IMR-90 (cell line): Measurements from ENCODE around the gene NARS2. TPM values are rescaled to one million over a fixed set of nuclear protein-coding genes. Genes with fewer than 3 reads are reported as not detected.

Experiments
- ATAC-seq: fragments of 200-7000 bp; cut with Tn5 transposase; 2 replicates; pipeline ENCODE4 v1.9.1; 2020; ENCODE audit warnings: low read depth, mild to moderate bottlenecking, moderate library complexity
- BruUV-seq: library from RNA; stranded (reverse); fragments of 400-500 nt; replicated peaks from 2 replicates; lab custom pipeline; 2021; lab: Mats Ljungman, UMichigan
- CTCF ChIA-PET: fragments of 300-600 bp; formaldehyde crosslinking; extraction: SDS; loops from one replicate; lab custom pipeline; 2021; ENCODE audit warnings: antibody characterized with exemption; lab: Yijun Ruan, JAX
- POLR2A ChIA-PET: fragments of 300-600 bp; sonication (Branson Sonifier 250); formaldehyde crosslinking; loops from one replicate; lab custom pipeline; 2022; ENCODE audit warnings: antibody characterized with exemption; ENCODE audit not compliant: unreplicated experiment; lab: Charles Lee
- DNase-seq: peaks from one replicate; pipeline ENCODE4 v3.0.0; 2013
- H2AFZ ChIP-seq: replicated peaks from 2 replicates; pipeline ENCODE3; 2013; ENCODE audit warnings: low read length, mild to moderate bottlenecking; ENCODE audit not compliant: poor library complexity
- H2AK5ac ChIP-seq: 2 replicates; pipeline ENCODE4 v1.6.1; 2013; ENCODE audit warnings: low read depth, low read length, inconsistent platforms
- H2AK9ac ChIP-seq: replicated peaks from 2 replicates; pipeline ENCODE3; 2013; ENCODE audit warnings: mild to moderate bottlenecking, low read depth, low read length, moderate library complexity; ENCODE audit not compliant: poor library complexity
- H2BK120ac ChIP-seq: 2 replicates; pipeline ENCODE4 v1.6.1; 2013; ENCODE audit warnings: low read depth, low read length, inconsistent platforms
- H2BK15ac ChIP-seq: 3 replicates; pipeline ENCODE4 v1.6.1; 2013; ENCODE audit warnings: low read depth, low read length, inconsistent platforms
- H2BK20ac ChIP-seq: 2 replicates; pipeline ENCODE4 v1.6.1; 2013; ENCODE audit warnings: low read depth, mild to moderate bottlenecking, inconsistent platforms, low read length, moderate library complexity
- H2BK5ac ChIP-seq: 2 replicates; pipeline ENCODE4 v1.6.1; 2013; ENCODE audit warnings: mild to moderate bottlenecking, low read depth, low read length, inconsistent platforms; ENCODE audit not compliant: poor library complexity, severe bottlenecking
- H3K14ac ChIP-seq: replicated peaks from 2 replicates; pipeline ENCODE4 v1.6.1; 2013; ENCODE audit warnings: low read depth, low read length, inconsistent platforms
- H3K18ac ChIP-seq: 2 replicates; pipeline ENCODE4 v1.6.1; 2013; ENCODE audit warnings: low read depth, low read length, control low read depth
- H3K23ac ChIP-seq: 2 replicates; pipeline ENCODE4 v1.6.1; 2013; ENCODE audit warnings: low read depth, low read length, inconsistent platforms
- H3K27ac ChIP-seq: 2 replicates; pipeline ENCODE4 v1.5.1; 2013; ENCODE audit warnings: mild to moderate bottlenecking, control low read depth, low read length; ENCODE audit not compliant: insufficient read depth
- H3K27me3 ChIP-seq: 2 replicates; pipeline ENCODE4 v1.6.1; 2013; ENCODE audit warnings: low read length; ENCODE audit not compliant: control insufficient read depth, insufficient read depth
- H3K36me3 ChIP-seq: 2 replicates; pipeline ENCODE4 v1.6.1; 2013; ENCODE audit warnings: low read length, mixed read lengths; ENCODE audit not compliant: control insufficient read depth, insufficient read depth
- H3K4ac ChIP-seq: 2 replicates; pipeline ENCODE4 v1.6.1; 2013; ENCODE audit warnings: low read depth, low read length, inconsistent platforms
- H3K4me1 ChIP-seq: 2 replicates; pipeline ENCODE4 v1.6.1; 2013; ENCODE audit warnings: low read length, mixed read lengths; ENCODE audit not compliant: control insufficient read depth, insufficient read depth
- H3K4me2 ChIP-seq: 2 replicates; pipeline ENCODE4 v1.6.1; 2013; ENCODE audit warnings: low read depth, mild to moderate bottlenecking, control low read depth, low read length, moderate library complexity
- H3K4me3 ChIP-seq: 2 replicates; pipeline ENCODE4 v1.5.1; 2013; ENCODE audit warnings: low read depth, mild to moderate bottlenecking, control low read depth, low read length, moderate library complexity; ENCODE audit not compliant: insufficient read depth
- H3K56ac ChIP-seq: 2 replicates; pipeline ENCODE4 v1.6.1; 2013; ENCODE audit warnings: low read length, inconsistent platforms; ENCODE audit not compliant: insufficient read depth; ENCODE audit errors: extremely low read depth
- H3K79me1 ChIP-seq, 2 experiments: 2 replicates each; pipeline ENCODE4 v1.6.1; 2013; ENCODE audit warnings: low read length in 2 of 2, inconsistent platforms in 1 of 2, low read depth in 1 of 2
- H3K9ac ChIP-seq: 2 replicates; pipeline ENCODE4 v1.6.1; 2013; ENCODE audit warnings: low read depth, low read length, control low read depth
- H3K9me1 ChIP-seq: 2 replicates; pipeline ENCODE4 v1.6.1; 2013; ENCODE audit warnings: low read length, inconsistent platforms; ENCODE audit not compliant: insufficient read depth
- H3K9me3 ChIP-seq: 2 replicates; pipeline ENCODE4 v1.6.1; 2013; ENCODE audit warnings: low read length; ENCODE audit not compliant: control insufficient read depth, insufficient read depth
- H4K20me1 ChIP-seq: 2 replicates; pipeline ENCODE4 v1.6.1; 2013; ENCODE audit warnings: low read length, inconsistent platforms; ENCODE audit not compliant: insufficient read depth
- H4K5ac ChIP-seq: 2 replicates; pipeline ENCODE4 v1.6.1; 2013; ENCODE audit warnings: mild to moderate bottlenecking, low read depth, low read length, control low read depth
- H4K8ac ChIP-seq, 2 experiments: 2 replicates each; pipeline ENCODE4 v1.6.1; 2013; ENCODE audit warnings: low read depth in 2 of 2, low read length in 2 of 2, control low read depth in 1 of 2, inconsistent platforms in 1 of 2
- H4K91ac ChIP-seq: 2 replicates; pipeline ENCODE4 v1.6.1; 2013; ENCODE audit warnings: low read depth, low read length, inconsistent platforms; ENCODE audit not compliant: insufficient read depth
- CHD1 ChIP-seq: IDR thresholded peaks from 2 replicates; pipeline ENCODE4 v1.6.1; 2012; ENCODE audit warnings: low read depth, low read length, improper control_type of control experiment
- RCOR1 ChIP-seq: IDR thresholded peaks from 2 replicates; pipeline ENCODE4 v1.6.1; 2012; ENCODE audit warnings: mild to moderate bottlenecking, low read length, improper control_type of control experiment; ENCODE audit not compliant: insufficient replicate concordance
- WGBS, 2 experiments: methylation state at CpG; one replicate each; pipeline versions ENCODE4 v1.1.5 to v1.1.7; 2013; ENCODE audit warnings: missing lambda C conversion rate in 2 of 2; ENCODE audit not compliant: insufficient read length in 1 of 2; ENCODE audit errors: extremely low coverage in 2 of 2; 5-methylcytosine and 5-hydroxymethylcytosine counted together
- dilution Hi-C: fragments of 300-500 bp; cut with HindIII; formaldehyde crosslinking; loops from one replicate; pipeline ENCODE4 v1.14.3; 2018; ENCODE audit warnings: low sequenced_read_pairs; ENCODE audit not compliant: unreplicated experiment
- in situ Hi-C: fragments of 300-500 bp; cut with MboI; formaldehyde crosslinking; loops from 3 replicates; pipeline ENCODE4 v1.14.3; 2019; ENCODE audit warnings: low sequenced_read_pairs, inconsistent platforms, mixed read lengths
- intact Hi-C: fragments of 100-400 bp; cut with micrococcal nuclease; formaldehyde crosslinking; loops from 2 replicates; pipeline ENCODE4 v1.10.0; 2022
- polyA plus RNA-seq, 3 experiments: library from polyadenylated mRNA; depleted of rRNA; stranded (reverse); fragments of >200 nt; gene quantifications; 2 replicates each; pipeline ENCODE4 v1.2.3, GENCODE V29; 2012; ENCODE audit warnings: low replicate concordance in 1 of 3
- total RNA-seq: library from RNA; depleted of rRNA; stranded (reverse); fragments of >200 nt; gene quantifications from 2 replicates; pipeline ENCODE4 v1.2.3, GENCODE V29; 2012
- TF ChIP-seq, protein P1 (sequence below): fragments of 150-350 bp; IDR thresholded peaks from 2 replicates; pipeline ENCODE4 v1.6.1; 2016; ENCODE audit warnings: low read depth, mild to moderate bottlenecking, low read length, moderate library complexity, borderline replicate concordance

Gene NARS2
- total and polyA plus RNA-seq, 2 of the 4 experiments (the other 2 are of a cell fraction): 8.0 to 15.8 TPM

DNA sequence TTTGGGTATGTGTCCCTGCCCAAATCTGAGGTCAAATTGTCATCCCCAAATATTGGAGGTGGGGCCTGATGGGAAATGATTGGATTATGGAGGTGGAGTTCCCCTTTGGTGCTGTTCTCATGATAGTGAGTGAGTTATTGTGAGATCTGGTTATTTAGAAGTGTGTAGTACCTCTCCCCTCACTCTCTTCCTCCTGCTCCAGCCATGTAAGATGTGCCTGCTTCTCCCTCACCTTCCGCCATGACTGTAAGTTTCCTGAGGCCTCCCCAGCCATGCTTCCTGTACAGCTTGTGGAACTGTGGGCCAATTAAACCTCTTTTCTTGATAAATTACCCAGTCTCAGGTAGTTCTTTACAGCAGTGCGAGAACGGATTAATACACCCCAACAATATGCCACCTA, 166.0 kb downstream of the NARS2 start:
- H2BK120ac ChIP-seq: no peak overlapping the region
- no peak overlapping the region for H3K4me3 ChIP-seq
- no peak overlapping the region for H2BK15ac ChIP-seq
- H3K27me3 ChIP-seq: no peaks in the 10 kb centered on the region
- no peak overlapping the region for H4K8ac ChIP-seq
- H3K27ac ChIP-seq: no peak overlapping the region
- POLR2A ChIA-PET: no interaction called here
- no peak overlapping the region for H3K9ac ChIP-seq
- no peak overlapping the region for H4K91ac ChIP-seq
- H3K9me1 ChIP-seq: 0 out of 2 replicates have a peak, but pooled peaks cover 5% of the 10 kb centered on the region
- H3K36me3 ChIP-seq: peaks cover 2% of the 10 kb centered on the region; the same call in 1 of the 2 replicates
- no peak overlapping the region for H2BK20ac ChIP-seq
- H2AFZ ChIP-seq: no peak overlapping the region
- TF ChIP-seq, protein P1, sequence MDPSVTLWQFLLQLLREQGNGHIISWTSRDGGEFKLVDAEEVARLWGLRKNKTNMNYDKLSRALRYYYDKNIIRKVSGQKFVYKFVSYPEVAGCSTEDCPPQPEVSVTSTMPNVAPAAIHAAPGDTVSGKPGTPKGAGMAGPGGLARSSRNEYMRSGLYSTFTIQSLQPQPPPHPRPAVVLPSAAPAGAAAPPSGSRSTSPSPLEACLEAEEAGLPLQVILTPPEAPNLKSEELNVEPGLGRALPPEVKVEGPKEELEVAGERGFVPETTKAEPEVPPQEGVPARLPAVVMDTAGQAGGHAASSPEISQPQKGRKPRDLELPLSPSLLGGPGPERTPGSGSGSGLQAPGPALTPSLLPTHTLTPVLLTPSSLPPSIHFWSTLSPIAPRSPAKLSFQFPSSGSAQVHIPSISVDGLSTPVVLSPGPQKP: no peak
- no peak for TF ChIP-seq CHD1
- TF ChIP-seq RCOR1: no peak
- no peak overlapping the region for H3K18ac ChIP-seq
- no TSS peak for BruUV-seq
- H4K20me1 ChIP-seq: peaks cover 7% of the 10 kb centered on the region
- intact Hi-C loops (no loop called here), in situ Hi-C loops (no loop called here), dilution Hi-C loops (no loop called here)
- H3K4me2 ChIP-seq: no peak overlapping the region
- no CpG with 5 or more reads among the region's 3 CpGs for whole genome bisulfite sequencing, 2 experiments
- no peaks in the 10 kb centered on the region for H3K4me1 ChIP-seq
- H3K56ac ChIP-seq: no peak overlapping the region
- no peak overlapping the region for H3K14ac ChIP-seq
- H3K4ac ChIP-seq: no peak overlapping the region
- H2AK5ac ChIP-seq: no peak overlapping the region
- no peak overlapping the region for H2BK5ac ChIP-seq
- H2AK9ac ChIP-seq: no peak overlapping the region
- H4K5ac ChIP-seq: no peak overlapping the region
- CTCF ChIA-PET: no interaction called here
- no peak overlapping the region for H3K23ac ChIP-seq
- DNase-seq (no peak), ATAC-seq (no peak)
- H3K9me3 ChIP-seq: peaks cover 10% of the 10 kb centered on the region
- H3K79me1 ChIP-seq: peaks cover 31 to 35% of the 10 kb centered on the region in 2 experiments
